Activated gamma-delta T cell treated with anti-CD3 and anti-CD28 coated beads, Interleukin-2, amount 50 U/mL, for 16 hours (primary cell): Measurements from ENCODE around the gene NRL.
"Not testable (repeated sequence)": the region's sequence is repeated elsewhere in the genome, so short reads cannot be mapped to it uniquely, and the experiment has no call there.

Experiments
- DNase-seq: peaks from one replicate; pipeline ENCODE4 v3.0.0-alpha.2; 2020; ENCODE audit warnings: low read depth

NRL gene

DNA sequence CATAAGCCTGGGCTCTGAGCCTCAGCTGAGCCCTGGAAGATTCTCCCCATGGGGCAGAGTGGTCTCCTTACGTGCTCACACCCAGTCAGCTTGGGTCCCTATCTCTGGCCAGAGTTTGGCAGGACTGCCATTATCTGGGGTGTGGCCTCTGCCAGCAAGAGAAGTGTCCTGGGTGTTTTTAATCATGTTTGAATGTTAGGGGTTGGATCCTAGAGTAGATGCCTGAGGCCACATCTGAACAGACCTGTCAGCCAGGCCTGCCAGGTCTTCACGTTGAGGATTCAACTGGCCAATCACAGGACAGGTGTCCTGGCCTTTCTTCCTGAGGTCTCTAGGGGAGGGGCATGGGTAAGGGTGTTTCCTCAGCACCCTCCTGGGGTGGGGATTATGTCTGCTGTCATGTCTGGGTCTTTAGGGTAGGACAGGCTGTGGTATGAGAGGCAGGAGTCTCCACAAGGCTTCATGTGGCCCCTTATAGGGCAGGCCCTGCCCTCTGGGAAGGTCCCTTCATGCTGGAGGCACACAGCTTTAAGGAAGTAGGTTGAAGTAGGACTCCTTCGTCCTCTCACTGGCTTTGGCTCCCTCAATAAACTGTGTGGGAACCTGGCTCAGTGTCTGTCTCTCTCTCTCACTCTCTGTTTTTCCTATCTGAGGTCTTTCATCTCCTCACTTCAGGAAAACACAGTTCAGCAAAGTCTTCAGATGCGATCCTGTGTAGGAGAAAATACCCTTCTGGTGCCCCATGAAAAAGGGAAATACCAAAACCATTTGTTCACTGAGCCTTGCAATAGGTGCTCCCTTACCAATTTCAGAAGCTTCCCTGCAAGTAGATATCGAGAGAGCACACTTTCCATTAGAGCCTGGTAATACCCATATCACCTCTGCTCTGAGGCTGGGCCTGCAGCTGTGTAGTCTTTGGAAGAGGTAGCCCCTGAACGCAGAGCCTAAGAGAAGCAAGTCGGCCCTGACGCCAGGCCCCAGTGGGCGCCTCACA is 9.0 kb upstream of the NRL start:
- DNase-seq, result no peak

- DNase-seq, result no peak
These were observed 8.1 kb upstream of the NRL start for GRCh38 chr14:24122898-24123297.

- no peak for DNase-seq
These were observed 7.7 kb upstream of the NRL start for GRCh38 chr14:24122416-24122815.

GRCh38 chr14:24121210-24121609 is 6.5 kb upstream of the NRL start:
- DNase-seq, result no peak

DNA sequence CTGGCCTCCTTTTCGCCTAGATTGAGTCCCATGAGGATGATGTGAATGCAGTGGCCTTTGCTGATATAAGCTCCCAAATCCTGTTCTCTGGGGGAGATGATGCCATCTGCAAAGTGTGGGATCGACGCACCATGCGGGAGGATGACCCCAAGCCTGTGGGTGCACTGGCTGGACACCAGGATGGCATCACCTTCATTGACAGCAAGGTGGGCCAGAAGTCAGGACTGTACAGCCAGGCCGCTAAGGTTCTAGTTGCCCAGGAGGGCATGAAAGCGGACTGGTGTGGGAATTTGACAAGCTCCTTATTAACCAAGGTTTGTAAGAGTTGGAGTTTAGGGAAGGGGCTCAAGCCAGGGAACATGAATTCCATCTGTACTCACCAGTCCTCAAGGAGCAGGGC is 4.9 kb upstream of the NRL start:
- DNase-seq, result no peak

DNA sequence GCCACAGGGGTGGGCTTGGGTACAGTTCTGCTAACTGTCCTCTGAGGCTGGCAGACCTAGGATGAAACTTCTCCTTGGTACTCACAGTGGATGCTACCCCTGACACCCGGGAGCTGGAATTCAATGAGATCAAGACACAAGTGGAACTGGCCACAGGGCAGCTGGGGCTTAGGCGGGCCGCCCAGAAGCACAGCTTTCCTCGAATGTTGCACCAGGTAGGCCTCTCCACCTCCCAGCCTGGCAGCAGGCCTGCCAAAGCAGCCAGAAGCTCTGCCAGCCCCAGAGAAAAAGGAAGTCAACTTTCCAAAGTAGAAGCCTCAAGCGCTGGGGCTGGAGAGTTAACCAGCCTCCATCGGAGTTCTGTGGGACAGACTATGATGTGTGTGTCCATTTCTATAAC is 2.4 kb upstream of the NRL start:
- DNase-seq, result no peak

- no peak for DNase-seq
These were observed 1.5 kb upstream of the NRL start for GRCh38 chr14:24116128-24116814.

DNA sequence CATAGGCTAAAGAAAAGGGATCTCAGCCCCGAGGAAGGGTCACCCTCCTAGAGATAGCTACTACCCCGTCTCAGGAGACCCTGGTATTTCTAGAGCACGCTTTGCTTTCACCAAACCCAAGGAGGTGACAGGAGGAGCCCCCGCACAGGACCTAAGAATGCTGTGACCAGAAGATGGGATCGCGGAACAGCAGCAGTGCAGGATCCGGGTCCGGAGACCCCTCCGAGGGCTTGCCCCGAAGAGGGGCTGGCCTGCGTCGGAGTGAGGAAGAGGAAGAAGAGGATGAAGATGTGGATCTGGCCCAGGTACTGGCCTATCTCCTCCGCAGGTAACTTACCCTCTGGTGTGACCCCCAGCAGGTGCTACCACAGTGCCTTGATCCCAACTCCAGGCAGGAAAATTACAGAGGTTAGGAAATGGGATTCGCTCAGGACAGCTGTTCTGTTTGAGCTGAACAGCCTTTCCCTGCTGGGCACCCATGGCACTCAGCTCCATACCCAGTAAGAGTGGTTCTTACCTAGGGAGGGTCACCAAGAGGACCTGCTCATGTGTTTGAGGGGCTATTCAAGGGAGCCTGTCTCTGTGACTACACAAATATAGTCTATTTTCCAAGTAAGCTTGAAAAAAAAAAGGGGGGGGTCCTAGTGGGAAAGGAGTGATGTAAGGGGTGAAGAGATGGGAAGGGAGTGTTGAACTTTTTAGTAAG is 826 bp upstream of the NRL start:
- DNase-seq, result no peak

DNA sequence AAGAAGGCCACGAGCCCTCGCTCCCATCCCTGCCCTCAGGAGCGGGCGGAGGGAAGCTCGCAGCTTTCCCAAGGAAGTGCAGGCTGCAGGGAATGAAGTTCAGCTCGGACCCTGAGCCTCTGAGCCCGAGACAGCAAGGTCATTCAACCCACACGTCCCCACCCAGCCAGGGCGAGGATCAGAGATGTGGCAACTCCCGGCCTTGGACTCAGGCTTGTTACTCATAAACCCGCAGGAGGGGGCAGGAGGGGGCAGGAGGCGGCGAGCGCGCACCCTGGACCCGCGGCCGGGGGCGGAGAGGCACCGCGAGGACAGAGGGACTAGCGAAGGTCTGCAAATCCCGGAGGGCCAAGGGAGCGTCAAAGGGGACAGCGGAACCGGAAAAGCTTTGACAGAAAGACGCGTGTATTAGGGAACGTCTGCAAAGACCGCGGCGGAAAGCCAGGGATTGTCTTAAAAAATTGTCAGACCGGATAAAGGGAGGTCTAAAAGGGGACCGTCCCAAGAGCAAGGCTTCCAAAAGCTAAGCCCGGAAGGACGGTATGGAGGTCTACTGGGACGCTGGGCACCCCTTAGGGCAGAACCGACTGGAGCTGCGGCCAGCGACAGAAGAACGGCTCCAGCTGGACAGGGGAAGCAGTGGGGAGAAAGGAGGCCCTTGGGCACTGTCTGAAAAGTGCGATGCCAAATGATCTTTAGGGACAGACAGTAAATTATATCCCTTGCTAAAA is 783 bp downstream of the NRL start:
- DNase-seq, result peak; percentile 56

DNA sequence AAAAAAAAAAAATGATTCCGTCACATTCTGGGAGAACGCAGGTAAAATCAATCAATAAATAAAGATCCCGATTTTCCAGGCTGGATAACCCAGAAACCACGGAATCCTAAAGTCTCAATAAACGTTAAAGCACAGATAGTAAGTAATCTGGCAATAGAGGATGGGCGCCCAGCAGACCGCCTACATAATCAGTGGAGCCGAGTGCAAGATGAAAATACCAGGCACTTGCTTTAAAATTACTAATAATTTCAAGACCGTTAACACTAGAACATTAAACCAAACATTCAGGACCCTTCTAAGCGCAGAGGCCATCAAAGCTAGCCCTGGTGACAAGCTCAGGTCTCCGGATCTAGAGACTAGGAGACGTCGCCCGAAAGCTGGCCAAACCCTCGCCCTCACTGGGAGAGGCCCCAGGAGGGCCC is 1.4 kb downstream of the NRL start:
- DNase-seq, result no peak

GRCh38 chr14:24110523-24110922 is 4.2 kb downstream of the NRL start:
- DNase-seq, result no peak

DNA sequence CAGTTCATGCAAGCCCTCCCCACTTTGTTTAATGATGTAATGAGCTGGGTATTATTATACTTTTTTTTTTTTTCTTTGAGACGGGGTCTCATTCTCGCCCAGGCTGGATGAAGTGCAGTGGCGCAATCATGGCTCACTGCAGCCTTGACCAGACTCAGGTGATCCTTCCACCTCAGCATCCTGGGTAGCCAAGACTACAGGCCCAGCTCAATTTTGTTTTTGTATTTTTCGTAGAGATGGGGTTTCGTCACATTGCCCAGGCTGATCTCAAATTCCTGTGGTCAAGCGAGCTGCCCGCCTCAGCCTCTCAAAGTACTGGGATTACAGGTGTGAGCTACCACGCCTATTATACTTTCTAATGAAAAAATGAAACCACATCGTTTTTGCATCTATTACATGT is 4.7 kb downstream of the NRL start:
- DNase-seq, result no peak

DNA sequence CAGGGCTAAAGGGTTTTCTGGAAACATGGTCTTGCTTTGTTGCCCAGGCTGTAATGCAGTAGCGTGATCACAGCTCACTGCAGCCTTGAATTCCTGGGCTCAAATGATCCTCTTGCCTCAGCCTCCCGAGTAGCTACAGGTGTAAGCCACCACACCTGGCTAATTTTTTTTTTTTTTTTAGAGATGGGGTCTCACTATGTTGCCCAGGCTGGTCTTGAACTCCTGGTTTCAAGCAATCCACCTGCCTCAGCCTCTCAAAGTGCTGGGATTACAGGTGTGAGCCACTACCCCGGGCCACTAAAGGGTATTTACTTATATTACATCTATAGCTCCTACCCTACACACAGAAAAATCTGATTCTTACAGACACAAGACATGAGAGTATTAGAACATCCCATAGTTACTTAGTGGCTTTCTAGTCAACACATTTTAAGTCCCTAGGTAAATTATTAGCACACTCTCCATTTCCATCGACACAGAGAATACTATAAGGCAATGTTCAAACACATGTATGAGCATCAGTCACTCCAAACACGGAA is 6.3 kb downstream of the NRL start:
- no peak for DNase-seq

DNA sequence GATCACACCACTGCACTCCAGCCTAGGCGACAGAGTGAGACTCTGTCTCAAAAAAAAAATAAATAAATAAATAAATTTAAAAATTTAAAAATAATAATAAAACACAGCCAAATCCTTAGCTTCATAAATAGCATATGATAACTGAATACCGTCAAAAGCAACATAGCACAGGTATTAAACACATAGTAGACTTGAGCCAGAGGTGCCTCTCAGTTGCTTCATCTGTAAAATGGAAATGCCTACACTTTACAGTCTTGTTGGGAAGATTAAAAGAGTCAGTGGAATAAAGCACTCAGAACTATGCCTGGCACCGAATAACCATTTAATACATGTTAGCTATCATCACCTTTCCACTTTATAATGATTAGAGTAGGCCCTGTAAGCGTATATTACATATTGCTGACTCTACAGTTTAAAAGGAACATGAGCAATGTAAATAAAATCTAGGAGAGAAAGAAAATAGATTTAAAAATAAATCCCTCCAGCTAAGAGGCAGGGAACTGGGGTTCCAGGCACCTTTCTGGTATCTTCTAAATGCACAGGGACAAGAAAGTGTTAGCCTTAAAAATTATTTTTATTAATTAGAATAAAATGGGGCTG is 8.0 kb downstream of the NRL start:
- no peak for DNase-seq

DNA sequence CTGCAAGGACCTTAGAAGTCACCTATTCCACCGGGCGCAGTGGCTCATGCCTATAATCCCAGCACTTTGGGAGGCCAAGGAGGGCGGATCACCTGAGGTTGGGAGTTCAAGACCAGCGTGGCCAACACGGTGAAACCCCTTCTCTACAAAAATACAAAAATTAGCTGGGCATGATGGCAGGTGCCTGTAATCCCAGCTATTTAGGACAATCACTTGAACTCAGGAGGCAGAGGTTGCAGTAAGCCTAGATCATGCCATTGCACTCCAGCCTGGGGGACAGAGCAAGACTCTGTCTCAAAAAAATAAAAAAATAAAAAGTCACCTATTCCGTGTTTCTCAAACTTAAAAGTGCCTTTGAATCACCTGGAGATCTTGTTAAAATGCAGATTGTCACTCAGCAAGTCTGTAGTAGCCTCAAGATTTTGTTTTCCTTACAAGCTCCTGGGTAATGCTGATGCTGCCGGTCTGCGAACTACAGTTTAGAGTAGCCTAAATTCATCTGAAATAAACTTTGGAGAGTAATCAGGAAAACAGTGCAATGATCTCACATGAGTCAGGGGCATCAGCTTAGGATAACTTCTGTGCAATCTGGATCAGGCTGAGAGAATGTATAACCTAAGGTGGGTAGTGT is 9.0 kb downstream of the NRL start:
- DNase-seq, result not testable (repeated sequence)

DNA sequence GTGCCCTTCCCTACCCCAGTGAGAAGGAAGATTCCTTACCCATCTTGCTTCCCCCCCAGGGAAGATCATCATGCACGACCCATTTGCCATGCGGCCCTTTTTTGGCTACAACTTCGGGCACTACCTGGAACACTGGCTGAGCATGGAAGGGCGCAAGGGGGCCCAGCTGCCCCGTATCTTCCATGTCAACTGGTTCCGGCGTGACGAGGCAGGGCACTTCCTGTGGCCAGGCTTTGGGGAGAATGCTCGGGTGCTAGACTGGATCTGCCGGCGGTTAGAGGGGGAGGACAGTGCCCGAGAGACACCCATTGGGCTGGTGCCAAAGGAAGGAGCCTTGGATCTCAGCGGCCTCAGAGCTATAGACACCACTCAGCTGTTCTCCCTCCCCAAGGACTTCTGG is 11.3 kb downstream of the NRL start:
- DNase-seq, result no peak

GRCh38 chr14:24102357-24103048 is 12.2 kb downstream of the NRL start:
- DNase-seq, result no peak

- DNase-seq, result no peak
These were observed 13.7 kb downstream of the NRL start for GRCh38 chr14:24100982-24101494.

DNA sequence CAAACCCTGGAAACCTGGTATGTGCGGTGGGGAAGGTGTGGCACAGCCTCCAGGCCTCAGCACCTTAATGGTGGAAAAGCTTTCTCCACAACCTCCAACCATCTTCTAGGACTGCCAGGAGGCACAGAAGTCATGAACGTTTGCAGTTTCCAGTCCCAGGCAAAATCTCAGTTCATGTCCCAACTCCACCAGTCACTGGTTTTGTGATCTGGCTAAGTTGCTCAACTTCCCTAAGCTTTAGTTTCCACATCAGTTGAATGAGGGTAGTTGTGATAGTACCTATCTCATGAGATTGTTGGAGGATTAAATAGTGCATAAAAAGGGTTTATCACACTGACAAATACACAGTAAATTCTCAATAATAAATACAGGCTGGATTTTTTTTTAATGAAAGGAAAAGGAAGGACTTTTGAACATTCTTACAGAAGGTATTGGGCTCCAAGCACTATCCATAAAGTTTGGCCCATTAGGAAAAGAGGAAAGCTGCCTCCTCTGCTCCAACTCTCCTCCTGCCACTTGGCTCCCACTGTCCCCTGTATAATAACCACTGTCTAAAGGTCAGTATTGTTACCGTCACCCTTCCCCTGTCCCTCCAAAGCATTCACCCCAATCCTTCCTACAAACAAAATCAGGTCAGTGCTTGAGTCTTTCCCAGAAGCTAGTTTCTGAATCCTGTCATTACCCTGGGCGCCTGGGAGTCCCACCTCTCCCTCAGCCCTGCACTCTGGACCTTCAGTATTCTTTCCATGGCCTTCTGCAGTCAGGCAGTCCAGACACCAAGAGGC is 14.4 kb downstream of the NRL start:
- DNase-seq, result no peak
